RWPE1 (cell line): ENCODE data around the gene EPO.
"Not testable (repeated sequence)": the region's sequence is repeated elsewhere in the genome, so short reads cannot be mapped to it uniquely, and the experiment has no call there.

Experiments used
- CTCF ChIA-PET: fragments of 350-600 bp; sonication (Branson Sonifier 250); formaldehyde crosslinking; extraction: SDS; loops from one replicate; lab custom pipeline; 2021; lab: Yijun Ruan, JAX
- POLR2A ChIA-PET: fragments of 400-600 bp; formaldehyde crosslinking; extraction: SDS; loops from one replicate; lab custom pipeline; 2020; ENCODE audit warnings: antibody characterized with exemption; ENCODE audit not compliant: low non-redundant PET; lab: Yijun Ruan, JAX
- DNase-seq: peaks from one replicate; pipeline ENCODE4 v3.0.0; 2012; ENCODE audit warnings: low spot score
- H3K27ac ChIP-seq: fragments of 450-650 bp; 2 replicates; pipeline ENCODE4 v1.5.1; 2017
- TF ChIP-seq, protein P1 (sequence below): fragments of 450-650 bp; conservative IDR thresholded peaks from 2 replicates; pipeline ENCODE4 v1.5.1; 2017; ENCODE audit warnings: low read depth, mild to moderate bottlenecking

Gene EPO

DNA sequence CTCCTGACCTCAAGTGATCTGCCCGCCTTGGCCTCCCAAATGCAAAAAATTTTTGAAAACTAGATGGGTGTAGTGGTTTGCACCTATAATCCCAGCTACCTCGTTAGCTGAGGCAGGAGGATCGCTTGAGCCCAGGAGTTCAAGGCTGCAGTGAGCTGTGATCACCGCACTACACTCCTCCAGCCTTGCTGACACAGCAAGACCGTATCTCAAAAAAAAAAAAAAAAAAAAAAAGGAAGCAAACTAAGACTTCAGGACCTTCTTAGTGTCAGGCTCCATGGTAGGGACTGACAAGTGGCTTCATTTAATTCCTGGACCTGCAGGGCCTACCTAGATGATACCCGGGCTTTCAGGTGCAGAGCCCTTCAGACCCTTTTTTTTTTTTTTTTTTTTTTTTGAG, 11.9 kb upstream of the EPO start:
- no peak for DNase-seq
- ChIA-PET POLR2A (interaction anchor here (0.6 kb wide), 2 partner anchors 61 to 105 kb away, joined by 3 read pairs; no protein-coding TSS in a partner anchor), CTCF (interaction anchor here (0.6 kb wide), 3 partner anchors 15 to 244 kb away, joined by 3 read pairs; no protein-coding TSS in a partner anchor)
- TF ChIP-seq, protein P1, sequence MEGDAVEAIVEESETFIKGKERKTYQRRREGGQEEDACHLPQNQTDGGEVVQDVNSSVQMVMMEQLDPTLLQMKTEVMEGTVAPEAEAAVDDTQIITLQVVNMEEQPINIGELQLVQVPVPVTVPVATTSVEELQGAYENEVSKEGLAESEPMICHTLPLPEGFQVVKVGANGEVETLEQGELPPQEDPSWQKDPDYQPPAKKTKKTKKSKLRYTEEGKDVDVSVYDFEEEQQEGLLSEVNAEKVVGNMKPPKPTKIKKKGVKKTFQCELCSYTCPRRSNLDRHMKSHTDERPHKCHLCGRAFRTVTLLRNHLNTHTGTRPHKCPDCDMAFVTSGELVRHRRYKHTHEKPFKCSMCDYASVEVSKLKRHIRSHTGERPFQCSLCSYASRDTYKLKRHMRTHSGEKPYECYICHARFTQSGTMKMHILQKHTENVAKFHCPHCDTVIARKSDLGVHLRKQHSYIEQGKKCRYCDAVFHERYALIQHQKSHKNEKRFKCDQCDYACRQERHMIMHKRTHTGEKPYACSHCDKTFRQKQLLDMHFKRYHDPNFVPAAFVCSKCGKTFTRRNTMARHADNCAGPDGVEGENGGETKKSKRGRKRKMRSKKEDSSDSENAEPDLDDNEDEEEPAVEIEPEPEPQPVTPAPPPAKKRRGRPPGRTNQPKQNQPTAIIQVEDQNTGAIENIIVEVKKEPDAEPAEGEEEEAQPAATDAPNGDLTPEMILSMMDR, result no peak
- no peak overlapping the region; the same call in 1 of the 2 replicates for H3K27ac ChIP-seq

DNA sequence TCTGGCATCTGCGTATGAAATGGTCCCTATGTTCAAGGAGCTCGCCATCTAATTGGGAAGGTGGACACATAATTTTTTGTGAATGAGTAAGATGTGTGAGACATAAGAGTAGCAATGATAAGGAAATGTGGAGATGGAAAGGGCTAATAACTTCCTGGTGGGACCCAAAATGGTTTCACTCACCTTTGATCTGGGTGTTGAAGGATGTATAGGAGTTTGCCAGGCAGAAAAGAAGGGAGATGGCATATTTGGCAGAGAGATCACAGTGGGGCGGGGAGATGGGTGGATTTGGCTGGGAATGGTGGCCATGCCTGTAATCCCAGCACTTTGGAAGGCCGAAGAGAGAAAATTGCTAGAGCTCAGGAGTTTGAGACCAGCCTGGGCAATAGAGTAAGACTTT, 9.8 kb upstream of the EPO start:
- no peak overlapping the region for H3K27ac ChIP-seq
- TF ChIP-seq, protein P1, result no peak
- DNase-seq, result no peak
- ChIA-PET POLR2A (no interaction called here), CTCF (interaction anchor here (0.7 to 1.4 kb wide), 2 partner anchors 9 to 46 kb away, joined by 4 to 7 read pairs; partner anchors contain the start of gene EPO)

DNA sequence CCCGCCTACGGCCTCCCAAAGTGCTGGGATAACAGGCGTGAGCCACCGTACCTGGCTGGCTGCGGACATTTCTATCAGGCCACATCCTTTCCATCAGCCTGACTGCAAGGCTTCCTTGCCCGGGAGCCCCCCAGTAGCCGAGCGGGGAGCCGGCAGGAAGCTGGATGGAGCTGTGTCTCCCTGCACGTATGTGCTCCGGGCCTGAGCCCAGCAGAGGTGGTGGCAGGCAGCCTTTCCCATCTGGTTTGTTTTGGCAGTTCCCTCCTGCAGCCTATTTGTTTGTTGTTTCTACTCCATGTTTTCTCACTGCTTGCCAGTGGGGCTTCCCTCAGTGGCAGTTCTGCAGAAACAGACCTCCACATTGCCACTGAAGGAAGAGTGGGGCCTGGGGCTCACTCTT, 8.9 kb upstream of the EPO start:
- H3K27ac ChIP-seq, result peak overlapping the region; percentile 3; the same call in 1 of the 2 replicates
- DNase-seq, result no peak
- ChIA-PET POLR2A (no interaction called here), CTCF (interaction anchor here (1.4 kb wide), 1 partner anchor 8 kb away, joined by 7 read pairs; the partner anchor contains the start of gene EPO)
- TF ChIP-seq, protein P1, result no peak

DNA sequence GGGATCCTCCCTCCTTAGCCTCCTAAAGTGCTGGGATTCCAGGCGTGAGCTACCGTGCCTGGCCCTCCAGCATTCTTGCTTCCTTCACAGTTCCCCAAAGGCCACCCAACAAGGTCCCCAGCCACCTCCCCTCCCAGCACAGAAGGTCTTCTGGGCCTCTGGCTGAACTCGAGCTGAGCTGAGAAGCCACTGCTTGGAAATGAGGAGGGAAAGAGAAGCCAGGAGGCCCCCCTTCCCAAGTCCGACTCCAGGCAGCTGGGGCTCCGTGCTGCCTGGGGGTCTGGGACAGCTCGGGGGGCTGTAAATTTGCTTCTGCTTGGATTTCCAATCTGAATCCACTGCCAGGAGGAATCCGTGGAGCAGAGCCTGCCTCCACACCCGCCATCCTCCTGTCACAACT, 5.5 kb upstream of the EPO start:
- POLR2A ChIA-PET, result no interaction called here
- no peak overlapping the region for H3K27ac ChIP-seq
- CTCF ChIA-PET, result interaction anchor here (0.7 to 1.3 kb wide), 2 partner anchors 9 to 85 kb away, joined by 4 to 8 read pairs; partner anchors contain the start of gene POP7
- no peak for DNase-seq
- TF ChIP-seq, protein P1, result no peak

DNA sequence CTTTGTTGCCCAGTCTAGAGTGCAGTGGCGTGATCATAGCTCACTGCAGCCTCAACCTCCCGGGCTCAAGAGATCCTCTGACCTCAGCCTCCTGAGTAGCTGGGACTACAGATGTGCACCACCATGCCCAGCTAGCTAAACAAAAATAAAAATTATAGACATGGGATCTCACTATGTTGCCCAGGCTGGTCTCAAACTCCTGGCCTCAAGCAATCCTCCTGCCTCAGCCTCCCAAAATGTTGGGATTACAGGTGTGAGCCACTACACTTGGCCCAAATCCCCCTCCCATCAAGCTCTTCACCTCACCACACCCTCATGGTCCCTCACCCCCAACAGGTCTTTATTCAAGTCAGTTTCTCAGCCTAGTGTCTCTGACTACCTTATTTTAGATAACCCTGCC, 3.2 kb upstream of the EPO start:
- POLR2A ChIA-PET, H3K27ac ChIP-seq, DNase-seq: not testable (repeated sequence)
- CTCF ChIA-PET, result interaction anchor here (0.6 to 1.3 kb wide), 3 partner anchors 8 to 105 kb away, joined by 3 to 5 read pairs (median 5); partner anchors contain the start of gene MOSPD3

DNA sequence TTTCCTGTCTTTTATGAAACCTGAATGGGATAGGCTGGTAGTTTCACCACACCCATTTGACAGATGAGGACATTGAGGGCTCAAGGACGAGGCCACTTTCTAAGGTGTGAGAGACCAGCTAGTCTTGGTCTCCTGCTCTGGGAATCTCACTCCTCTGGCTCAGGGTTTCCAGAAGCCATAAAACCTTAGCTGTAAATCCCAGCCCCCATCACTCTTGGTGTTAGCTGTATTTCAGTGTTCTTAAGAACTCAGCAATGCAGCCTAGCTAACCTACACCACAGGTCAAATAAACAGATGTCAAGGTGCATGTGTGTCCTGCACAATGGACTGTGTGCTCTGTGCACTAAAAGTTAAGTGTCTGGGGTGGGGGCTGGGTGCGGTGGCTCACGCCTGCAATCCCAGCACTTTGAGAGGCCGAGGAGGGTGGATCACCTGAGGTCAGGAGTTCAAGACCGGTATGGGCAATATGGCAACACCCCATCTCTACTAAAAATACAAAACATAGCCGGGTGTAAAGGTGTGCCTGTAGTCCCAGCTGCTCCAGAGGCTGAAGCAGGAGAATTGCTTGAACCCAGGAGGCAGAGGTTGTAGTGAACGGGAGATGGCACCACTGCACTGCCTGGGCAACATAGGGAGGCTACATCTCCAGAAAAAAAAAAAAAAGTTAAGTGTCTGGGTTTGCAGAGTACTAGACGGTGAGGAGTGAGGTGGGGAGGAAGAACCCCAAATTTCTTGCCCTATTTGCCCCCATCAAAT, 567 bp upstream of the EPO start:
- DNase-seq, result no peak
- ChIA-PET POLR2A (interaction anchor here (0.6 kb wide), 1 partner anchor 152 kb away, joined by 14 read pairs; no protein-coding TSS in a partner anchor), CTCF (interaction anchor here (0.6 to 3.5 kb wide), 16 partner anchors 9 to 1706 kb away, joined by 3 to 40 read pairs (median 4); partner anchors contain the start of genes EPHB4, POP7 and SLC12A9)
- TF ChIP-seq, protein P1, result peak; percentile 71
- no peak overlapping the region for H3K27ac ChIP-seq
